Keratinocyte (primary cell): ENCODE measurements around the gene ZNF428.

Source experiments
- CTCF ChIP-seq, 3 experiments: IDR thresholded peaks in 1 of 3; conservative IDR thresholded peaks in 1 of 3; optimal IDR thresholded peaks in 1 of 3; 2 replicates in 2 of 3; 3 replicates in 1 of 3; pipeline versions ENCODE3 to v1.5.1; 2011; ENCODE audit warnings: low read length in 3 of 3, mild to moderate bottlenecking in 3 of 3, moderate library complexity in 2 of 3, control low read depth in 1 of 3, inconsistent platforms in 1 of 3; ENCODE audit not compliant: insufficient read depth in 2 of 3; ENCODE audit errors: extremely low read depth in 1 of 3
- EZH2 ChIP-seq: IDR thresholded peaks from one replicate; pipeline ENCODE4 v1.6.1; 2012; ENCODE audit warnings: inconsistent platforms, mild to moderate bottlenecking, low read length, moderate library complexity

- TF ChIP-seq CTCF (optimal IDR thresholded peaks at IDR 0.05 in 1 of 3, IDR thresholded peaks at IDR 0.05 in 1 of 3, conservative IDR thresholded peaks at IDR 0.05 in 1 of 3; ENCODE audit: extremely low read depth in 1 of 3, insufficient read depth in 2 of 3, low read length in 3 of 3) (no peak), EZH2 (no peak)
Observed at GRCh38 chr19:43595605-43595998, 23.8 kb downstream of the ZNF428 start.
